ENCODE results near the gene NKX1-2. TPM values are rescaled to one million over a fixed set of nuclear protein-coding genes. Genes with fewer than 3 reads are reported as not detected.
A peak's percentile ranks its signal among the peaks of the same experiment; 100 is the strongest.

Gene NKX1-2
- not detected for total RNA-seq

GRCh38 chr10:124450012-124450782 is at the start of gene NKX1-2:
Gene NKX1-2 (minus strand): TSS chr10:124450035. CDS start chr10:124449943, 92 bp downstream.
- Mint-ChIP-seq H3K4me3 (peak within 1 kb of the TSS; percentile 48), H3K4me1 (peaks cover 13% of the 10 kb centered on the region), H3K9me3 (no peaks in the 10 kb centered on the region), H3K36me3 (no peaks in the 10 kb centered on the region), H3K27me3 (peaks cover 94% of the 10 kb centered on the region), H3K27ac (no peak within 1 kb of the TSS)
- no peak for DNase-seq

- Mint-ChIP-seq H3K4me1 (peaks cover 12% of the 10 kb centered on the region), H3K27ac (no peak overlapping the region)
Measured at GRCh38 chr10:124498056-124498455, 48.2 kb upstream of the NKX1-2 start.

GRCh38 chr10:124497196-124497881 is 47.5 kb upstream of the NKX1-2 start:
- H3K4me3 Mint-ChIP-seq: no peak overlapping the region
- no peak for DNase-seq
- no peak overlapping the region for H3K27ac Mint-ChIP-seq
- no peaks in the 10 kb centered on the region for H3K27me3 Mint-ChIP-seq
- peaks cover 1% of the 10 kb centered on the region for H3K9me3 Mint-ChIP-seq
- peaks cover 15% of the 10 kb centered on the region for H3K36me3 Mint-ChIP-seq
- H3K4me1 Mint-ChIP-seq: peaks cover 12% of the 10 kb centered on the region

More at GRCh38 chr10:124498056-124498455, 48.2 kb upstream of the NKX1-2 start:
- no peak for DNase-seq
- H3K9me3 Mint-ChIP-seq: peaks cover 1% of the 10 kb centered on the region
- no peak overlapping the region for H3K4me3 Mint-ChIP-seq
- no peaks in the 10 kb centered on the region for H3K27me3 Mint-ChIP-seq
- peaks cover 15% of the 10 kb centered on the region for H3K36me3 Mint-ChIP-seq

GRCh38 chr10:124496620-124497019 is 46.8 kb upstream of the NKX1-2 start:
- peaks cover 1% of the 10 kb centered on the region for H3K9me3 Mint-ChIP-seq
- no peaks in the 10 kb centered on the region for H3K27me3 Mint-ChIP-seq
- H3K4me1 Mint-ChIP-seq: peaks cover 12% of the 10 kb centered on the region
- H3K27ac Mint-ChIP-seq: no peak overlapping the region
- no peak overlapping the region for H3K4me3 Mint-ChIP-seq
- H3K36me3 Mint-ChIP-seq: peaks cover 14% of the 10 kb centered on the region
- DNase-seq: no peak

- no peak for DNase-seq
- peaks cover 1% of the 10 kb centered on the region for H3K9me3 Mint-ChIP-seq
- H3K27ac Mint-ChIP-seq: no peak overlapping the region
- peaks cover 12% of the 10 kb centered on the region for H3K36me3 Mint-ChIP-seq
- H3K4me1 Mint-ChIP-seq: peaks cover 12% of the 10 kb centered on the region
- H3K27me3 Mint-ChIP-seq: no peaks in the 10 kb centered on the region
- H3K4me3 Mint-ChIP-seq: no peak overlapping the region
Measured at GRCh38 chr10:124496150-124496549, 46.3 kb upstream of the NKX1-2 start.

GRCh38 chr10:124495725-124496124 is 45.9 kb upstream of the NKX1-2 start:
- DNase-seq: no peak
- Mint-ChIP-seq H3K36me3 (peaks cover 8% of the 10 kb centered on the region), H3K9me3 (peaks cover under 1% of the 10 kb centered on the region), H3K27me3 (no peaks in the 10 kb centered on the region), H3K4me1 (peaks cover 12% of the 10 kb centered on the region), H3K4me3 (no peak overlapping the region), H3K27ac (no peak overlapping the region)

GRCh38 chr10:124495162-124495561 is 45.3 kb upstream of the NKX1-2 start:
- no peaks in the 10 kb centered on the region for H3K9me3 Mint-ChIP-seq
- peaks cover 12% of the 10 kb centered on the region for H3K4me1 Mint-ChIP-seq
- H3K36me3 Mint-ChIP-seq: peaks cover 6% of the 10 kb centered on the region
- no peak overlapping the region for H3K4me3 Mint-ChIP-seq
- DNase-seq: no peak
- no peak overlapping the region for H3K27ac Mint-ChIP-seq
- H3K27me3 Mint-ChIP-seq: no peaks in the 10 kb centered on the region

GRCh38 chr10:124494046-124494807 is 44.4 kb upstream of the NKX1-2 start:
- no peaks in the 10 kb centered on the region for H3K27me3 Mint-ChIP-seq
- H3K36me3 Mint-ChIP-seq: peaks cover 2% of the 10 kb centered on the region
- peak overlapping the region; percentile 84 for H3K27ac Mint-ChIP-seq
- DNase-seq: no peak
- peak overlapping the region; percentile 20 for H3K4me3 Mint-ChIP-seq
- H3K9me3 Mint-ChIP-seq: no peaks in the 10 kb centered on the region
- H3K4me1 Mint-ChIP-seq: peaks cover 12% of the 10 kb centered on the region

- Mint-ChIP-seq H3K4me3 (no peak overlapping the region), H3K4me1 (peaks cover 12% of the 10 kb centered on the region), H3K27me3 (no peaks in the 10 kb centered on the region), H3K27ac (no peak overlapping the region), H3K36me3 (peaks cover 4% of the 10 kb centered on the region), H3K9me3 (no peaks in the 10 kb centered on the region)
- no peak for DNase-seq
Measured at GRCh38 chr10:124493214-124493882, 43.5 kb upstream of the NKX1-2 start.

GRCh38 chr10:124492266-124492665 is 42.4 kb upstream of the NKX1-2 start:
- H3K36me3 Mint-ChIP-seq: peaks cover 6% of the 10 kb centered on the region
- H3K9me3 Mint-ChIP-seq: no peaks in the 10 kb centered on the region

GRCh38 chr10:124491105-124491504 is 41.3 kb upstream of the NKX1-2 start:
- peaks cover 17% of the 10 kb centered on the region for H3K36me3 Mint-ChIP-seq
- H3K9me3 Mint-ChIP-seq: no peaks in the 10 kb centered on the region
- H3K27ac Mint-ChIP-seq: no peak overlapping the region
- H3K4me3 Mint-ChIP-seq: no peak overlapping the region
- no peak for DNase-seq
- no peaks in the 10 kb centered on the region for H3K27me3 Mint-ChIP-seq
- H3K4me1 Mint-ChIP-seq: peaks cover 12% of the 10 kb centered on the region

More at GRCh38 chr10:124492266-124492665, 42.4 kb upstream of the NKX1-2 start:
- Mint-ChIP-seq H3K4me1 (peaks cover 12% of the 10 kb centered on the region), H3K27ac (no peak overlapping the region), H3K27me3 (no peaks in the 10 kb centered on the region), H3K4me3 (no peak overlapping the region)
- no peak for DNase-seq

- no peak overlapping the region for H3K4me3 Mint-ChIP-seq
- H3K27me3 Mint-ChIP-seq: no peaks in the 10 kb centered on the region
- no peaks in the 10 kb centered on the region for H3K4me1 Mint-ChIP-seq
- H3K9me3 Mint-ChIP-seq: peaks cover 2% of the 10 kb centered on the region
- H3K36me3 Mint-ChIP-seq: peaks cover 24% of the 10 kb centered on the region
- no peak overlapping the region for H3K27ac Mint-ChIP-seq
- no peak for DNase-seq
Measured at GRCh38 chr10:124486635-124487034, 36.8 kb upstream of the NKX1-2 start.

- no peak overlapping the region for H3K27ac Mint-ChIP-seq
- H3K36me3 Mint-ChIP-seq: peaks cover 21% of the 10 kb centered on the region
Measured at GRCh38 chr10:124484661-124485060, 34.8 kb upstream of the NKX1-2 start.

GRCh38 chr10:124484031-124484430 is 34.2 kb upstream of the NKX1-2 start:
- Mint-ChIP-seq H3K27me3 (no peaks in the 10 kb centered on the region), H3K27ac (no peak overlapping the region), H3K4me3 (no peak overlapping the region), H3K36me3 (peaks cover 21% of the 10 kb centered on the region), H3K9me3 (peaks cover 2% of the 10 kb centered on the region), H3K4me1 (no peaks in the 10 kb centered on the region)
- DNase-seq: no peak

More at GRCh38 chr10:124484661-124485060, 34.8 kb upstream of the NKX1-2 start:
- no peak overlapping the region for H3K4me3 Mint-ChIP-seq
- no peaks in the 10 kb centered on the region for H3K27me3 Mint-ChIP-seq
- H3K9me3 Mint-ChIP-seq: peaks cover 2% of the 10 kb centered on the region
- H3K4me1 Mint-ChIP-seq: no peaks in the 10 kb centered on the region
- DNase-seq: no peak
